SK-N-SH (cell line): ENCODE results near the gene OGDH. TPM values are rescaled to one million over a fixed set of nuclear protein-coding genes. Genes with fewer than 3 reads are reported as not detected.

Source experiments
- CTCF ChIA-PET: fragments of 300-600, 350-600 bp; formaldehyde crosslinking; extraction: SDS; loops from one replicate; lab custom pipeline; 2021; lab: Yijun Ruan, JAX
- POLR2A ChIA-PET: fragments of 350-600 bp; sonication (Branson Sonifier 250); formaldehyde crosslinking; extraction: SDS; loops from one replicate; lab custom pipeline; 2020; ENCODE audit warnings: antibody characterized with exemption, inconsistent platforms; lab: Yijun Ruan, JAX
- DNase-seq: peaks from one replicate; pipeline ENCODE4 v3.0.0; 2012
- H2AFZ ChIP-seq: fragments of 200-600 bp; sonication (generic); 2 replicates; pipeline ENCODE4 v1.8.1; 2016; ENCODE audit warnings: antibody characterized with exemption, mild to moderate bottlenecking, low read depth
- H3F3A ChIP-seq: fragments of 200-600 bp; sonication (generic); replicated peaks from 2 replicates; pipeline ENCODE3; 2016; ENCODE audit warnings: antibody characterized with exemption, mild to moderate bottlenecking; ENCODE audit not compliant: insufficient read depth
- H3K27ac ChIP-seq, 2 experiments: fragments of 200-500 bp in 1 of 2; fragments of 200-600 bp in 1 of 2; sonication (Bioruptor generic) in 1 of 2; sonication (generic), shearing (Covaris generic) in 1 of 2; 2 replicates each; pipeline versions ENCODE4 v1.5.1 to v1.6.1; 2014 to 2016; ENCODE audit warnings: low read depth in 2 of 2, inconsistent platforms in 1 of 2, low read length in 1 of 2, mild to moderate bottlenecking in 1 of 2, mixed read lengths in 1 of 2
- H3K27me3 ChIP-seq: fragments of 200-600 bp; sonication (generic), shearing (Covaris generic); 2 replicates; pipeline ENCODE4 v1.6.1; 2016; ENCODE audit warnings: mixed run types; ENCODE audit not compliant: insufficient read depth
- H3K36me3 ChIP-seq, 2 experiments: fragments of 200-500 bp in 1 of 2; fragments of 200-600 bp in 1 of 2; sonication (Bioruptor generic) in 1 of 2; sonication (generic) in 1 of 2; replicated peaks in 1 of 2; 2 replicates each; pipeline versions ENCODE3 to v1.5.1; 2014 to 2016; ENCODE audit warnings: low read length in 1 of 2, mild to moderate bottlenecking in 1 of 2; ENCODE audit not compliant: insufficient read depth in 2 of 2, control insufficient read depth in 1 of 2
- H3K4me1 ChIP-seq, 2 experiments: fragments of 200-500 bp in 1 of 2; fragments of 200-600 bp in 1 of 2; sonication (Bioruptor generic) in 1 of 2; sonication (generic), shearing (Covaris generic) in 1 of 2; 2 replicates each; pipeline versions ENCODE4 v1.5.1 to v1.6.1; 2014 to 2016; ENCODE audit warnings: low read depth in 1 of 2, low read length in 1 of 2, mixed run types in 1 of 2; ENCODE audit not compliant: insufficient read depth in 2 of 2, control insufficient read depth in 1 of 2
- H3K4me2 ChIP-seq: fragments of 200-600 bp; sonication (generic), shearing (Covaris generic); 2 replicates; pipeline ENCODE4 v1.6.1; 2017; ENCODE audit warnings: mixed run types
- H3K4me3 ChIP-seq, 2 experiments: fragments of 200-500 bp in 1 of 2; fragments of 200-600 bp in 1 of 2; sonication (Bioruptor generic) in 1 of 2; sonication (generic), shearing (Covaris generic) in 1 of 2; 2 replicates each; pipeline versions ENCODE4 v1.5.1 to v1.8.1; 2014 to 2016; ENCODE audit warnings: low read depth in 2 of 2, inconsistent platforms in 1 of 2, low read length in 1 of 2, mild to moderate bottlenecking in 1 of 2, mixed read lengths in 1 of 2, moderate library complexity in 1 of 2
- H3K79me2 ChIP-seq: fragments of 200-600 bp; sonication (generic); 2 replicates; pipeline ENCODE4 v1.8.1; 2017; ENCODE audit warnings: mild to moderate bottlenecking; ENCODE audit not compliant: insufficient read depth
- H3K9ac ChIP-seq: fragments of 200-600 bp; sonication (generic); 2 replicates; pipeline ENCODE4 v1.6.1; 2017; ENCODE audit warnings: mixed run types
- H3K9me2 ChIP-seq: fragments of 200-600 bp; sonication (generic); 2 replicates; pipeline ENCODE4 v1.6.1; 2017; ENCODE audit warnings: mixed run types
- H3K9me3 ChIP-seq: fragments of 200-600 bp; sonication (generic); 2 replicates; pipeline ENCODE4 v1.6.1; 2017; ENCODE audit warnings: mixed run types, mild to moderate bottlenecking, moderate library complexity
- H4K20me1 ChIP-seq: fragments of 200-600 bp; sonication (generic); 2 replicates; pipeline ENCODE4 v1.6.1; 2017; ENCODE audit warnings: mild to moderate bottlenecking, mixed run types; ENCODE audit not compliant: insufficient read depth
- CHD2 ChIP-seq: fragments of 150-350 bp; IDR thresholded peaks from 2 replicates; pipeline ENCODE4 v1.6.1; 2018; ENCODE audit warnings: low read length; ENCODE audit not compliant: partially characterized antibody
- ELF1 ChIP-seq: IDR thresholded peaks from 2 replicates; pipeline ENCODE4 v1.4.0; 2012
- EZH2phosphoT487 ChIP-seq: fragments of 200-600 bp; sonication (generic); IDR thresholded peaks from 2 replicates; pipeline ENCODE4 v1.6.1; 2017; ENCODE audit warnings: low read depth, mixed run types, mild to moderate bottlenecking, antibody characterized with exemption, moderate library complexity, borderline replicate concordance
- FOSL2 ChIP-seq: IDR thresholded peaks from 2 replicates; pipeline ENCODE4 v1.4.0; 2012; ENCODE audit warnings: low read depth, mild to moderate bottlenecking, moderate library complexity, borderline replicate concordance
- FOXJ3 ChIP-seq: sonication (generic); formaldehyde crosslinking; IDR thresholded peaks from 2 replicates; pipeline ENCODE4 v1.5.1; 2020; ENCODE audit warnings: mild to moderate bottlenecking, missing genetic modification reagents
- GABPA ChIP-seq: IDR thresholded peaks from 2 replicates; pipeline ENCODE4 v1.4.0; 2012; ENCODE audit warnings: low read depth, mild to moderate bottlenecking
- NFIC ChIP-seq: IDR thresholded peaks from 2 replicates; pipeline ENCODE4 v1.4.0; 2012; ENCODE audit warnings: borderline replicate concordance
- NRF1 ChIP-seq: IDR thresholded peaks from 2 replicates; pipeline ENCODE4 v1.6.1; 2012; ENCODE audit warnings: low read depth, mild to moderate bottlenecking, low read length
- RAD21 ChIP-seq: IDR thresholded peaks from 2 replicates; pipeline ENCODE4 v1.6.1; 2012; ENCODE audit warnings: mild to moderate bottlenecking, low read length
- RCOR1 ChIP-seq: fragments of 150-350 bp; IDR thresholded peaks from 2 replicates; pipeline ENCODE4 v1.6.1; 2017; ENCODE audit warnings: antibody characterized with exemption, low read length
- SIN3A ChIP-seq: IDR thresholded peaks from 2 replicates; pipeline ENCODE4 v1.6.1; 2012; ENCODE audit warnings: low read depth, mild to moderate bottlenecking, low read length, moderate library complexity, borderline replicate concordance
- TAF1 ChIP-seq: IDR thresholded peaks from 2 replicates; pipeline ENCODE4 v1.6.1; 2012; ENCODE audit warnings: low read depth, mild to moderate bottlenecking, low read length, moderate library complexity, borderline replicate concordance
- TCF12 ChIP-seq: IDR thresholded peaks from 2 replicates; pipeline ENCODE4 v1.4.0; 2012
- TEAD4 ChIP-seq: IDR thresholded peaks from 2 replicates; pipeline ENCODE4 v1.4.0; 2012; ENCODE audit warnings: mild to moderate bottlenecking, borderline replicate concordance; ENCODE audit not compliant: insufficient read depth
- USF2 ChIP-seq: fragments of 150-350 bp; IDR thresholded peaks from 2 replicates; pipeline ENCODE4 v1.6.1; 2017; ENCODE audit warnings: antibody characterized with exemption, low read length, low read depth, borderline replicate concordance
- YY1 ChIP-seq: IDR thresholded peaks from 2 replicates; pipeline ENCODE4 v1.4.0; 2012; ENCODE audit warnings: low read depth, mild to moderate bottlenecking
- WGBS: methylation state at CpG from one replicate; pipeline ENCODE4 v1.1.6; 2017; ENCODE audit warnings: low lambda C conversion rate; 5-methylcytosine and 5-hydroxymethylcytosine counted together
- polyA plus RNA-seq, 3 experiments: library from polyadenylated mRNA; depleted of rRNA; stranded (reverse); fragments of >200 nt; gene quantifications; 2 replicates each; pipeline ENCODE4 v1.2.3, GENCODE V29; 2012
- TF ChIP-seq, protein P1 (sequence below): fragments of 150-350 bp; IDR thresholded peaks from 2 replicates; pipeline ENCODE4 v1.6.1; 2016; ENCODE audit warnings: mild to moderate bottlenecking, low read depth, low read length
- TF ChIP-seq, protein P2 (sequence below): fragments of 200-600 bp; sonication (generic); IDR thresholded peaks from 2 replicates; pipeline ENCODE4 v1.6.1; 2017; ENCODE audit warnings: antibody characterized with exemption, mild to moderate bottlenecking, moderate library complexity
- TF ChIP-seq, protein P3 (sequence below): IDR thresholded peaks from 2 replicates; pipeline ENCODE4 v1.4.0; 2012; ENCODE audit warnings: low read depth

Gene OGDH
- polyA plus RNA-seq, 1 of the 3 experiments (the other 2 are of a cell fraction), result 69.4 TPM

- peaks cover 2 to 12% of the 10 kb centered on the region in 2 experiments; a peak in 3 of 4 replicates for H3K4me1 ChIP-seq
- H3K9me3 ChIP-seq, result no peaks in the 10 kb centered on the region
Measured at GRCh38 chr7:44738876-44739665, 132.6 kb downstream of the OGDH start.

GRCh38 chr7:44740055-44740454 lies 133.6 kb downstream of the OGDH start:
- Histone ChIP-seq H3K79me2 (no peaks in the 10 kb centered on the region), H3K36me3 (no peaks in the 10 kb centered on the region), H3K4me1 (peaks cover 2% of the 10 kb centered on the region in 2 experiments; a peak in 2 of 4 replicates), H3F3A (peaks cover 14% of the 10 kb centered on the region), H3K4me3 (no peak overlapping the region), H3K4me2 (no peak overlapping the region), H4K20me1 (no peaks in the 10 kb centered on the region), H3K9me2 (no peaks in the 10 kb centered on the region), H2AFZ (no peak overlapping the region), H3K9me3 (no peaks in the 10 kb centered on the region), H3K27me3 (no peaks in the 10 kb centered on the region), H3K27ac (no peak overlapping the region), H3K9ac (no peak overlapping the region)
- no peak for DNase-seq
- CTCF ChIA-PET, result no interaction called here
- 92% methylated on average over 2 of the region's 2 CpGs for WGBS
- POLR2A ChIA-PET, result no interaction called here
- TF ChIP-seq, protein P1, sequence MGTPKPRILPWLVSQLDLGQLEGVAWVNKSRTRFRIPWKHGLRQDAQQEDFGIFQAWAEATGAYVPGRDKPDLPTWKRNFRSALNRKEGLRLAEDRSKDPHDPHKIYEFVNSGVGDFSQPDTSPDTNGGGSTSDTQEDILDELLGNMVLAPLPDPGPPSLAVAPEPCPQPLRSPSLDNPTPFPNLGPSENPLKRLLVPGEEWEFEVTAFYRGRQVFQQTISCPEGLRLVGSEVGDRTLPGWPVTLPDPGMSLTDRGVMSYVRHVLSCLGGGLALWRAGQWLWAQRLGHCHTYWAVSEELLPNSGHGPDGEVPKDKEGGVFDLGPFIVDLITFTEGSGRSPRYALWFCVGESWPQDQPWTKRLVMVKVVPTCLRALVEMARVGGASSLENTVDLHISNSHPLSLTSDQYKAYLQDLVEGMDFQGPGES, result no peak
- no peak for TF ChIP-seq USF2
- no peak for TF ChIP-seq YY1
- TF ChIP-seq, protein P2, sequence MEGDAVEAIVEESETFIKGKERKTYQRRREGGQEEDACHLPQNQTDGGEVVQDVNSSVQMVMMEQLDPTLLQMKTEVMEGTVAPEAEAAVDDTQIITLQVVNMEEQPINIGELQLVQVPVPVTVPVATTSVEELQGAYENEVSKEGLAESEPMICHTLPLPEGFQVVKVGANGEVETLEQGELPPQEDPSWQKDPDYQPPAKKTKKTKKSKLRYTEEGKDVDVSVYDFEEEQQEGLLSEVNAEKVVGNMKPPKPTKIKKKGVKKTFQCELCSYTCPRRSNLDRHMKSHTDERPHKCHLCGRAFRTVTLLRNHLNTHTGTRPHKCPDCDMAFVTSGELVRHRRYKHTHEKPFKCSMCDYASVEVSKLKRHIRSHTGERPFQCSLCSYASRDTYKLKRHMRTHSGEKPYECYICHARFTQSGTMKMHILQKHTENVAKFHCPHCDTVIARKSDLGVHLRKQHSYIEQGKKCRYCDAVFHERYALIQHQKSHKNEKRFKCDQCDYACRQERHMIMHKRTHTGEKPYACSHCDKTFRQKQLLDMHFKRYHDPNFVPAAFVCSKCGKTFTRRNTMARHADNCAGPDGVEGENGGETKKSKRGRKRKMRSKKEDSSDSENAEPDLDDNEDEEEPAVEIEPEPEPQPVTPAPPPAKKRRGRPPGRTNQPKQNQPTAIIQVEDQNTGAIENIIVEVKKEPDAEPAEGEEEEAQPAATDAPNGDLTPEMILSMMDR, result no peak
- TF ChIP-seq EZH2phosphoT487, result no peak
- no peak for TF ChIP-seq SIN3A
- TF ChIP-seq RCOR1, result no peak
- no peak for TF ChIP-seq NFIC
- no peak for TF ChIP-seq CHD2
- TF ChIP-seq FOXJ3, result no peak
- no peak for TF ChIP-seq ELF1
- TF ChIP-seq NRF1, result no peak

More at GRCh38 chr7:44738876-44739665, 132.6 kb downstream of the OGDH start:
- no peaks in the 10 kb centered on the region for H4K20me1 ChIP-seq
- H2AFZ ChIP-seq, result no peak overlapping the region
- H3K27ac ChIP-seq, result no peak overlapping the region
- no peak overlapping the region for H3K9ac ChIP-seq
- no peaks in the 10 kb centered on the region for H3K9me2 ChIP-seq
- TF ChIP-seq TEAD4 (no peak), TCF12 (no peak), RAD21 (no peak), FOSL2 (no peak), YY1 (no peak), USF2 (no peak), SIN3A (no peak), GABPA (no peak), TAF1 (no peak)
- TF ChIP-seq, protein P3, sequence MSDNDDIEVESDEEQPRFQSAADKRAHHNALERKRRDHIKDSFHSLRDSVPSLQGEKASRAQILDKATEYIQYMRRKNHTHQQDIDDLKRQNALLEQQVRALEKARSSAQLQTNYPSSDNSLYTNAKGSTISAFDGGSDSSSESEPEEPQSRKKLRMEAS, result no peak
- TF ChIP-seq, protein P1, result no peak
- ChIA-PET POLR2A (no interaction called here), CTCF (no interaction called here)
- no peaks in the 10 kb centered on the region for H3K36me3 ChIP-seq
- no peak for DNase-seq
- 87% methylated on average over 23 of the region's 23 CpGs for WGBS
- H3K79me2 ChIP-seq, result no peaks in the 10 kb centered on the region
- no peak overlapping the region for H3K4me3 ChIP-seq
- no peak overlapping the region for H3K4me2 ChIP-seq
- H3K27me3 ChIP-seq, result no peaks in the 10 kb centered on the region
- H3F3A ChIP-seq, result peaks cover 23% of the 10 kb centered on the region
